Stimulated activated naive CD4-positive, alpha-beta T cell (primary cell): Measurements from ENCODE around the gene P3H1.
"Not testable (repeated sequence)": the region's sequence is repeated elsewhere in the genome, so short reads cannot be mapped to it uniquely, and the experiment has no call there.

ENCODE experiments used
- DNase-seq, 6 experiments: peaks; one replicate each; lab custom pipeline; 2025; lab: John Stamatoyannopoulos, UW

Gene P3H1

GRCh38 chr1:42730988-42731387 is 35.8 kb downstream of the P3H1 start:
- DNase-seq = no peak

GRCh38 chr1:42730002-42730401 is 36.8 kb downstream of the P3H1 start:
- no peak for DNase-seq

- DNase-seq = not testable (repeated sequence)
Observed at GRCh38 chr1:42725820-42726219, 41.0 kb downstream of the P3H1 start.

- DNase-seq = no peak
Observed at GRCh38 chr1:42723511-42723910, 43.3 kb downstream of the P3H1 start.

GRCh38 chr1:42722403-42722802 is 44.4 kb downstream of the P3H1 start:
- not testable (repeated sequence) for DNase-seq

GRCh38 chr1:42721926-42722325 is 44.9 kb downstream of the P3H1 start:
- DNase-seq = no peak

- DNase-seq = no peak
Observed at GRCh38 chr1:42720868-42721267, 46.0 kb downstream of the P3H1 start.

GRCh38 chr1:42714441-42714840 is 52.4 kb downstream of the P3H1 start:
- not testable (repeated sequence) for DNase-seq

GRCh38 chr1:42713293-42713692 is 53.5 kb downstream of the P3H1 start:
- no peak for DNase-seq

GRCh38 chr1:42712808-42713207 is 54.0 kb downstream of the P3H1 start:
- DNase-seq = not testable (repeated sequence)

- no peak for DNase-seq
Observed at GRCh38 chr1:42703888-42704464, 62.9 kb downstream of the P3H1 start.

GRCh38 chr1:42700006-42700405 is 66.8 kb downstream of the P3H1 start:
- no peak for DNase-seq

- no peak for DNase-seq
Observed at GRCh38 chr1:42698081-42698813, 68.6 kb downstream of the P3H1 start.
